Endothelial cell (in vitro differentiated cells): ENCODE data around the gene CIC. TPM values are rescaled to one million over a fixed set of nuclear protein-coding genes. Genes with fewer than 3 reads are reported as not detected.
"Not testable (repeated sequence)": the region's sequence is repeated elsewhere in the genome, so short reads cannot be mapped to it uniquely, and the experiment has no call there.

Experiments
- DNase-seq: peaks from one replicate; pipeline ENCODE4 v3.0.0; 2021; ENCODE audit warnings: low spot score
- H3K27ac Mint-ChIP-seq: one replicate; pipeline ENCODE4 v1.8.0; 2021; ENCODE audit warnings: mixed read lengths, inconsistent platforms; ENCODE audit not compliant: unreplicated experiment
- H3K27me3 Mint-ChIP-seq: one replicate; pipeline ENCODE4 v1.8.0; 2021; ENCODE audit warnings: mild to moderate bottlenecking, moderate library complexity, mixed read lengths, inconsistent platforms; ENCODE audit not compliant: unreplicated experiment
- H3K36me3 Mint-ChIP-seq: one replicate; pipeline ENCODE4 v1.8.0; 2021; ENCODE audit warnings: mild to moderate bottlenecking, low read depth, mixed read lengths, inconsistent platforms; ENCODE audit not compliant: unreplicated experiment
- H3K4me1 Mint-ChIP-seq: one replicate; pipeline ENCODE4 v1.8.0; 2021; ENCODE audit warnings: mild to moderate bottlenecking, mixed read lengths, inconsistent platforms; ENCODE audit not compliant: unreplicated experiment
- H3K4me3 Mint-ChIP-seq: one replicate; pipeline ENCODE4 v1.8.0; 2021; ENCODE audit warnings: mild to moderate bottlenecking, mixed read lengths, inconsistent platforms; ENCODE audit not compliant: unreplicated experiment
- H3K9me3 Mint-ChIP-seq: one replicate; pipeline ENCODE4 v1.8.0; 2021; ENCODE audit warnings: mixed read lengths, inconsistent platforms; ENCODE audit not compliant: unreplicated experiment
- total RNA-seq: library from RNA; stranded (reverse); fragmentation: NEBNext Ultra II Directional; extraction: Animal tissue kit (Norgen Biotek cat#: 25700); gene quantifications from one replicate; pipeline ENCODE4 v1.2.1, GENCODE V29; 2021; ENCODE audit not compliant: unreplicated experiment
- TF ChIP-seq, protein P1 (sequence below): fragments of 200-600 bp; sonication (generic); IDR thresholded peaks from one replicate; pipeline ENCODE4 v1.5.0; 2021; ENCODE audit warnings: antibody characterized with exemption; ENCODE audit not compliant: unreplicated experiment

Gene CIC
- total RNA-seq, 1 donor from 2014 or later = 85.7 TPM

DNA sequence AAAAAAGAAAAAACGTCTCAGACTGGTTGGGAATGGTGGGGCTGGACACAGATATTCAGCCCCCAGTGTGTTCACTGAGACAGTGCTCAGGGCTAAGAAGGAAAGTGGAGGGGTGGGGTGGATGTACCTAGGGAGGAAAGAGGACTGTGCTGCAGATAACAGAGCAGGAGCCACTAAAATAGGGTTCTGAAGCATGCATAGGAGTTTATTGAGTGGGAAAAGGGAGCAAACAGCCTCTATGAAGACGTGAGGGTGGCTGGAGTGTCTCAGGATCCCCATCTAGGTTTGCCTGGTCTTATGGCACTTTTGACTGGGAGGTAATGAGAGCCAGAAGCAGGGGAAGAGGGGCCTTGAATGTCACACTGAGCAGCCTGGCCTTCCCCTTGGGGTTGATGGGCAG lies 59.8 kb downstream of the CIC start:
- peak overlapping the region; percentile 38 for H3K4me3 Mint-ChIP-seq
- no peak overlapping the region for H3K27ac Mint-ChIP-seq
- TF ChIP-seq, protein P1, sequence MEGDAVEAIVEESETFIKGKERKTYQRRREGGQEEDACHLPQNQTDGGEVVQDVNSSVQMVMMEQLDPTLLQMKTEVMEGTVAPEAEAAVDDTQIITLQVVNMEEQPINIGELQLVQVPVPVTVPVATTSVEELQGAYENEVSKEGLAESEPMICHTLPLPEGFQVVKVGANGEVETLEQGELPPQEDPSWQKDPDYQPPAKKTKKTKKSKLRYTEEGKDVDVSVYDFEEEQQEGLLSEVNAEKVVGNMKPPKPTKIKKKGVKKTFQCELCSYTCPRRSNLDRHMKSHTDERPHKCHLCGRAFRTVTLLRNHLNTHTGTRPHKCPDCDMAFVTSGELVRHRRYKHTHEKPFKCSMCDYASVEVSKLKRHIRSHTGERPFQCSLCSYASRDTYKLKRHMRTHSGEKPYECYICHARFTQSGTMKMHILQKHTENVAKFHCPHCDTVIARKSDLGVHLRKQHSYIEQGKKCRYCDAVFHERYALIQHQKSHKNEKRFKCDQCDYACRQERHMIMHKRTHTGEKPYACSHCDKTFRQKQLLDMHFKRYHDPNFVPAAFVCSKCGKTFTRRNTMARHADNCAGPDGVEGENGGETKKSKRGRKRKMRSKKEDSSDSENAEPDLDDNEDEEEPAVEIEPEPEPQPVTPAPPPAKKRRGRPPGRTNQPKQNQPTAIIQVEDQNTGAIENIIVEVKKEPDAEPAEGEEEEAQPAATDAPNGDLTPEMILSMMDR = no peak

DNA sequence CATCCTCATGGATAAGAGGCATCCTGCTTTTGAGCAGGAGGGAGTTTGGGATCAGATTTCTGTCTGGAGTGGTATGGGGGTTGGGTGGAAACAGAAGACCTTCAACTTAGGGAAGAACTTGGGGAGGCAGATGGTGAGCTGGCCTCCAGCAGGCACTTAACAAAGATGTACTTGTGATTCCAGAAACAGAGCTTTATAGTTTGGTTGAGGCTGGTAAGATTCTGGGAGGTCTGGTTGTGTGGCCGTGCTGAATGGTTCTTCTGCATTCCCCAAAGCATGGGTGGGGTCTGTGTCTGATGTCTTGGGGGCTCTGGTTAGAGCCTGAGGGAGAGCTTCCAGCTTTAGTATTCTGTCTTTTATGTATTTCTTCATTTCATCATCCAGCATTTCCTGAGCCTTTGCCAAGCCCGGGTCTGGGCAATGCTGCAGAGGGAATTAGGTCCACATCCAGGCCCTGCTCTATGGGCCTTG lies 61.2 kb downstream of the CIC start:
- Mint-ChIP-seq H3K36me3 (peaks cover 19% of the 10 kb centered on the region), H3K4me1 (peaks cover 46% of the 10 kb centered on the region), H3K4me3 (no peak overlapping the region), H3K27me3 (peaks cover 22% of the 10 kb centered on the region), H3K9me3 (no peaks in the 10 kb centered on the region), H3K27ac (no peak overlapping the region)
- DNase-seq = no peak
- TF ChIP-seq, protein P1 = no peak

More for the DNA sequence above, 59.8 kb downstream of the CIC start:
- no peaks in the 10 kb centered on the region for H3K9me3 Mint-ChIP-seq
- peaks cover 52% of the 10 kb centered on the region for H3K4me1 Mint-ChIP-seq
- DNase-seq = no peak
- peaks cover 19% of the 10 kb centered on the region for H3K36me3 Mint-ChIP-seq
- peaks cover 26% of the 10 kb centered on the region for H3K27me3 Mint-ChIP-seq

DNA sequence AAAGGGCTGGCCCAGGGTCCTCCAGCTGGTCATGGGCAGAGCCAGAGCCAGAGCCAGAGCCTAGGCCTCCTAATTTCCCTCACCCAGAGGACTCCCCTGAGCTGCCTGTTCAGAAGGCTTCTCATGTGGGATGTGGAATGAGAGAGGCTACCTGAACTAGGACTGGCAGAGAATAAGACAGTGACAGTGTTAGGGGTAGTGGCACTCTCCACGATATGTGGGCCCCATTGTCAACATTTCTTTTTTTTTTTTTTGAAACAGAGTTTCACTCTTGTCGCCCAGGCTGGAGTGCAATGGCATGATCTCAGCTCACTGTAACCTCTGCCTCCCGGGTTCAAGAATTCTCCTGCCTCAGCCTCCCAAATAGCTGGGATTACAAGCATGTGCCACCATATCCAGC lies 62.3 kb downstream of the CIC start:
- DNase-seq, H3K4me3 Mint-ChIP-seq, H3K27ac Mint-ChIP-seq, H3K9me3 Mint-ChIP-seq: not testable (repeated sequence)
- H3K36me3 Mint-ChIP-seq = peaks cover 19% of the 10 kb centered on the region
- peaks cover 45% of the 10 kb centered on the region for H3K4me1 Mint-ChIP-seq
- H3K27me3 Mint-ChIP-seq = peaks cover 21% of the 10 kb centered on the region

DNA sequence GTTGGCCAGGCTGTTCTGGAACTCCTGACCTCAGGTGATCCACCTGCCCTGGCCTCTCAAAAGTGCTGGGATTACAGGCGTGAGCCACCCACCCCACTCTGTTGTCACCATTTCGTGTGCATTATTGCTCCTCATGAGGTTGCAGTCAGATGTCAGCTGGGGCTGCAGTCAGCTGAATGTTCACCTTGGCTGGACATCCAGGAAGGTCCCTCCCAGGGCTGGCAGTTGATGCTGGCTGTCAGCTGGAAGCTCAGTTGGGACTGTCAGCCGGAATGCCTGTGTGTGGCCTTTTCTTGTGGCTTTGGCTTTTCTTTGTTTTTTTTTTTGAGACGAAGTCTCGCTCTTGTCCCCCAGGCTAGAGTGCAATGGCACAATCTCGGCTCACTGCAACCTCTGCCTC lies 63.0 kb downstream of the CIC start:
- TF ChIP-seq, protein P1 = no peak
- no peak for DNase-seq
- Mint-ChIP-seq H3K27me3 (peaks cover 16% of the 10 kb centered on the region), H3K27ac (no peak overlapping the region), H3K4me3 (no peak overlapping the region), H3K36me3 (peaks cover 15% of the 10 kb centered on the region), H3K9me3 (no peaks in the 10 kb centered on the region), H3K4me1 (peaks cover 37% of the 10 kb centered on the region)

DNA sequence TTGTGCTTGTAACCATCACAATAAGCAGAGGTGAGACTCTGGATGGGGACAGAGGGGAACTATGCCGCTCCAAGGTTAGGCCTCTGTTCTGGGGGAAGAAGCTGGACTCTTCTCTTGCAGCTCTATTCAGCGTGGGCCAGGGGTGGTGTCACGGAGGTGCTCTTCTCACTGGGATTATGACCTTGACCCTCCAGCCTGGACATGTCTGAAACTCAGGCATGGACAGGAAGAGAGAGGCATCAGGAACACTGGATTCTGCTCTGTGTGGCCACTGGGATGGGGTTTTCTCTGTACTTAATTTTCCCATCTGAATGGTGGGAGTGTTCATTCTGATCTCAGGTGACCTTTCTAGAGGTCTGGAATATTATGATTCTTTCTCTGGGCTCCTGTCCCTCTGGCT lies 64.0 kb downstream of the CIC start:
- Mint-ChIP-seq H3K4me1 (peaks cover 29% of the 10 kb centered on the region), H3K4me3 (peak overlapping the region; percentile 31), H3K36me3 (peaks cover 12% of the 10 kb centered on the region), H3K9me3 (no peaks in the 10 kb centered on the region), H3K27ac (peak overlapping the region; percentile 82), H3K27me3 (peaks cover 16% of the 10 kb centered on the region)
- TF ChIP-seq, protein P1 = no peak
- DNase-seq = no peak
